GM12891 (cell line): Measurements from ENCODE around the gene TRIM50.

Experiments used
- POLR2A ChIP-seq: IDR thresholded peaks from 2 replicates; pipeline ENCODE4 v1.6.1; 2011; ENCODE audit warnings: low read depth, low read length, control low read depth
- POLR2AphosphoS5 ChIP-seq: IDR thresholded peaks from 2 replicates; pipeline ENCODE4 v1.6.1; 2011; ENCODE audit warnings: low read depth, low read length, control low read depth
- POU2F2 ChIP-seq: IDR thresholded peaks from 2 replicates; pipeline ENCODE4 v1.6.1; 2011; ENCODE audit warnings: low read depth, mild to moderate bottlenecking, control low read depth, low read length, moderate library complexity
- TAF1 ChIP-seq: IDR thresholded peaks from 2 replicates; pipeline ENCODE4 v1.6.1; 2011; ENCODE audit warnings: low read depth, low read length, control low read depth

DNA sequence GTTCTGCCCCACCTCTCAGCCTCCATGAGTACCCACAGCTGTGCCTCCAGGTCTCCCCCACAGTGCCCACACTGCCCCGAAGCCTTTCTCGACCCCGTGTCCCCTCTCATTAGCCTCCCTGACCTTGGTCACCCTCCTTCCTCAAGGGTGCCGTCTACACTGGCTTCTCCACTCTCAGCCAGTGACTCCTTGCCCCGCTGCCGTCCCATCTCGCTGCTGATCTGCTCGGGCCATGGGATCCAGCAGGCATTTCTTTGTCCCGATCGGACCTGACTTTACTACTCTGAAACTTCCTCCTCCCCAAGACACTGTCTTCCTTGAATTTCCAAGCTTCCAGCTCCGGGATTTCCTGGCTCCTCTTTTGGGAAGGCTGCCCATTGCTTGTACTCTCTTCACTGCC lies 31.4 kb upstream of the TRIM50 start:
- no peak for TF ChIP-seq POLR2AphosphoS5
- TF ChIP-seq POU2F2: no peak
- TF ChIP-seq TAF1: no peak
- no peak for TF ChIP-seq POLR2A
